K562 (cell line): ENCODE data around the gene CYTH1. TPM values are rescaled to one million over a fixed set of nuclear protein-coding genes. Genes with fewer than 3 reads are reported as not detected.

ENCODE experiments used
- ATAC-seq: fragments of 200-7000 bp; cut with Tn5 transposase; 3 replicates; pipeline ENCODE4 v1.9.1; 2020; ENCODE audit warnings: moderate library complexity
- BruUV-seq: library from RNA; stranded (reverse); fragments of 400-500 nt; replicated peaks from 2 replicates; lab custom pipeline; 2021; lab: Mats Ljungman, UMichigan
- CTCF ChIA-PET: fragments of 300-600 bp; formaldehyde crosslinking; extraction: SDS; loops from one replicate; lab custom pipeline; 2021; ENCODE audit warnings: low intra/inter-chr PET ratio; lab: Yijun Ruan, JAX
- POLR2A ChIA-PET: fragments of 300-600, 350-650 bp; sonication (Branson Sonifier 250); formaldehyde crosslinking; extraction: SDS; loops from one replicate; lab custom pipeline; 2021; ENCODE audit warnings: antibody characterized with exemption, inconsistent platforms; lab: Yijun Ruan, JAX
- DNase-seq, 4 experiments: peaks; one replicate each; pipeline versions ENCODE4 v3.0.0 to v3.0.0-alpha.2; 2011 to 2018; ENCODE audit warnings: low spot score in 3 of 4, mixed read lengths in 3 of 4; ENCODE audit errors: extremely low read depth in 1 of 4
- FAIRE-seq: peaks from 2 replicates; lab custom pipeline; 2011; peaks lifted over from hg19 to GRCh38; lab: Jason Lieb, UNC
- H2AFZ ChIP-seq: 2 replicates; pipeline ENCODE4 v1.6.0; 2011; ENCODE audit warnings: low read depth, low read length, control low read depth, inconsistent platforms
- H3K27ac ChIP-seq: fragments of 200-600 bp; 3 replicates; pipeline ENCODE4 v1.8.0; 2011; ENCODE audit warnings: low read depth, mild to moderate bottlenecking, control low read depth, inconsistent platforms, low read length, moderate library complexity, mixed read lengths; ENCODE audit errors: extremely low read depth
- H3K27me3 ChIP-seq, 2 experiments: fragments of 300-600 bp in 1 of 2; 2 replicates in 1 of 2; 3 replicates in 1 of 2; pipeline versions ENCODE4 v1.6.0 to v1.8.0; 2011; ENCODE audit warnings: inconsistent platforms in 2 of 2, low read length in 2 of 2, mild to moderate bottlenecking in 1 of 2, mixed read lengths in 1 of 2, moderate library complexity in 1 of 2; ENCODE audit not compliant: control insufficient read depth in 2 of 2, insufficient read depth in 2 of 2
- H3K36me3 ChIP-seq: fragments of 300-600 bp; 3 replicates; pipeline ENCODE4 v1.8.0; 2011; ENCODE audit warnings: mild to moderate bottlenecking, low read length, inconsistent platforms; ENCODE audit not compliant: control insufficient read depth, insufficient read depth
- H3K4me1 ChIP-seq, 2 experiments: fragments of 200-600 bp in 1 of 2; replicated peaks in 1 of 2; 2 replicates in 1 of 2; 3 replicates in 1 of 2; pipeline versions ENCODE4 v1.5.1 to v1.8.0; 2011; ENCODE audit warnings: inconsistent platforms in 2 of 2, low read length in 2 of 2, mild to moderate bottlenecking in 1 of 2, mixed read lengths in 1 of 2, moderate library complexity in 1 of 2; ENCODE audit not compliant: control insufficient read depth in 2 of 2, insufficient read depth in 2 of 2
- H3K4me2 ChIP-seq: 2 replicates; pipeline ENCODE4 v1.6.1; 2011; ENCODE audit warnings: low read length, control low read depth, inconsistent platforms, mixed read lengths; ENCODE audit not compliant: insufficient read depth
- H3K4me3 ChIP-seq: fragments of 200-600 bp; sonication (generic), shearing (Covaris generic); 2 replicates; pipeline ENCODE4 v1.5.1; 2016; ENCODE audit warnings: control low read depth, inconsistent platforms
- H3K79me2 ChIP-seq: fragments of 200-600 bp; 3 replicates; pipeline ENCODE4 v1.8.0; 2011; ENCODE audit warnings: low read length, inconsistent platforms; ENCODE audit not compliant: control insufficient read depth, insufficient read depth
- H3K9ac ChIP-seq, 2 experiments: 2 replicates each; pipeline versions ENCODE4 v1.6.0 to v1.6.1; 2011; ENCODE audit warnings: low read depth in 2 of 2, low read length in 2 of 2, control low read depth in 1 of 2, inconsistent platforms in 1 of 2, mild to moderate bottlenecking in 1 of 2, mixed read lengths in 1 of 2; ENCODE audit not compliant: insufficient read depth in 1 of 2
- H3K9me1 ChIP-seq: one replicate; pipeline ENCODE4 v1.6.0; 2011; ENCODE audit warnings: inconsistent platforms, mild to moderate bottlenecking, low read length, moderate library complexity; ENCODE audit not compliant: control insufficient read depth, insufficient read depth
- H3K9me3 ChIP-seq: replicated peaks from 2 replicates; pipeline ENCODE4 v1.5.1; 2011; ENCODE audit warnings: low read depth, low read length, inconsistent platforms; ENCODE audit not compliant: control insufficient read depth, insufficient read depth
- H4K20me1 ChIP-seq: replicated peaks from 2 replicates; pipeline ENCODE4 v1.6.1; 2011; ENCODE audit warnings: low read length, inconsistent platforms, mixed read lengths; ENCODE audit not compliant: control insufficient read depth, insufficient read depth
- C11orf30 ChIP-seq: fragments of 450-650 bp; IDR thresholded peaks from 2 replicates; pipeline ENCODE4 v1.6.1; 2016; ENCODE audit warnings: low read depth, mild to moderate bottlenecking
- CREM ChIP-seq: IDR thresholded peaks from 2 replicates; pipeline ENCODE4 v1.6.1; 2014; ENCODE audit warnings: antibody characterized with exemption, low read depth
- CSDE1 ChIP-seq, 2 experiments: fragments of 450-650 bp; IDR thresholded peaks; 2 replicates each; pipeline ENCODE4 v1.6.1; 2016; ENCODE audit warnings: mild to moderate bottlenecking in 1 of 2
- ESRRA ChIP-seq: fragments of 450-650 bp; IDR thresholded peaks from 2 replicates; pipeline ENCODE4 v1.6.1; 2014; ENCODE audit warnings: low read depth, mild to moderate bottlenecking, moderate library complexity, borderline replicate concordance
- ETV5 ChIP-seq: sonication (generic); formaldehyde crosslinking; IDR thresholded peaks from 2 replicates; pipeline ENCODE4 v1.4.0; 2020; ENCODE audit warnings: low read depth, mild to moderate bottlenecking, missing genetic modification reagents
- FOSL1 ChIP-seq: fragments of 200-800 bp; sonication (Bioruptor generic); conservative IDR thresholded peaks from 2 replicates; pipeline ENCODE4 v1.6.1; 2016; ENCODE audit warnings: missing genetic modification characterization, missing compliant biosample characterization
- NFRKB ChIP-seq: fragments of 450-650 bp; IDR thresholded peaks from 2 replicates; pipeline ENCODE4 v1.6.1; 2016; ENCODE audit warnings: low read depth
- NR2C2 ChIP-seq, 2 experiments: fragments of 200-800 bp in 1 of 2; sonication (Bioruptor generic) in 1 of 2; sonication (generic) in 1 of 2; formaldehyde crosslinking in 1 of 2; IDR thresholded peaks; 2 replicates each; pipeline versions ENCODE4 v1.6.1 to v1.8.0; 2016 to 2022; ENCODE audit warnings: mild to moderate bottlenecking in 1 of 2, missing compliant biosample characterization in 1 of 2, missing genetic modification characterization in 1 of 2, missing genetic modification reagents in 1 of 2
- SMAD4 ChIP-seq: fragments of 250-450 bp; sonication (Bioruptor Pico); conservative IDR thresholded peaks from 2 replicates; pipeline ENCODE4 v1.8.0; 2021; ENCODE audit warnings: inconsistent platforms, mild to moderate bottlenecking, moderate library complexity
- SREBF2 ChIP-seq: sonication (generic); formaldehyde crosslinking; IDR thresholded peaks from 2 replicates; pipeline ENCODE4 v1.4.0; 2020; ENCODE audit warnings: mild to moderate bottlenecking, missing genetic modification reagents
- SRSF7 ChIP-seq: fragments of 200-400 bp; formaldehyde crosslinking; optimal IDR thresholded peaks from 2 replicates; pipeline ENCODE3; 2017; ENCODE audit warnings: mild to moderate bottlenecking, low read depth, low read length
- STAT5A ChIP-seq: IDR thresholded peaks from 2 replicates; pipeline ENCODE4 v1.6.1; 2012; ENCODE audit warnings: low read length, inconsistent platforms, borderline replicate concordance
- ZNF316 ChIP-seq: fragments of 450-650 bp; IDR thresholded peaks from 2 replicates; pipeline ENCODE4 v1.6.1; 2016
- ZNF507 ChIP-seq: conservative IDR thresholded peaks from 2 replicates; pipeline ENCODE4 v1.6.1; 2017; ENCODE audit warnings: missing genetic modification characterization, missing compliant biosample characterization
- ZNF79 ChIP-seq: fragments of 250-450 bp; sonication (Bioruptor Pico); IDR thresholded peaks from 2 replicates; pipeline ENCODE4 v1.4.0; 2020; ENCODE audit warnings: low read depth, mild to moderate bottlenecking, moderate library complexity
- WGBS: fragments of 100-300 bp; shearing (Covaris generic); methylation state at CpG from one replicate; pipeline ENCODE4 v1.1.6; 2016; ENCODE audit warnings: low coverage, mixed read lengths; ENCODE audit not compliant: insufficient coverage; ENCODE audit errors: missing lambda C conversion rate; 5-methylcytosine and 5-hydroxymethylcytosine counted together
- in situ Hi-C: fragments of 300-500 bp; cut with MboI; formaldehyde crosslinking; loops from 4 replicates; pipeline ENCODE4 v1.15.0; 2018; ENCODE audit warnings: inconsistent platforms, mixed read lengths
- intact Hi-C: fragments of 100-400 bp; cut with micrococcal nuclease; formaldehyde crosslinking; loops from 2 replicates; pipeline ENCODE4 v1.14.2; 2022
- polyA plus RNA-seq, 8 experiments: library from polyadenylated mRNA; depleted of rRNA in 4 of 8; stranded (reverse) in 5 of 8; unstranded in 3 of 8; fragments of >200 nt; fragmentation: Nextera tagmentation in 2 of 8; fragmentation: Illumina TruSeq in 1 of 8; extraction: Ambion mirVana in 2 of 8; extraction: Trizol in 1 of 8; gene quantifications; 2 replicates each; pipeline versions ENCODE4 v1.2.1 to v1.2.3, GENCODE V29; 2011 to 2014; ENCODE audit warnings: inconsistent platforms in 1 of 8, missing spikeins in 1 of 8
- total RNA-seq, 7 experiments: library from RNA; depleted of rRNA in 6 of 7; stranded (reverse); fragments of >200 nt in 6 of 7; fragmentation: Illumina TruSeq in 2 of 7; extraction: Trizol in 2 of 7; gene quantifications; 2 replicates each; pipeline versions ENCODE4 v1.2.1 to v1.2.3, GENCODE V29; 2011 to 2021; ENCODE audit warnings: low replicate concordance in 1 of 7
- TF ChIP-seq, protein P1 (sequence below): fragments of 200-800 bp; sonication (Bioruptor generic); IDR thresholded peaks from 2 replicates; pipeline ENCODE4 v1.6.1; 2017; ENCODE audit warnings: missing genetic modification characterization, missing compliant biosample characterization
- TF ChIP-seq, protein P2 (sequence below): fragments of 450-650 bp; IDR thresholded peaks from 2 replicates; pipeline ENCODE4 v1.6.1; 2017; ENCODE audit warnings: antibody characterized with exemption

CYTH1 gene
- total and polyA plus RNA-seq, 9 of the 15 experiments (the other 6 are each of a cell fraction or from before 2014, with no cell fraction given): 0.52 to 27.7 (median 16.8) TPM

DNA sequence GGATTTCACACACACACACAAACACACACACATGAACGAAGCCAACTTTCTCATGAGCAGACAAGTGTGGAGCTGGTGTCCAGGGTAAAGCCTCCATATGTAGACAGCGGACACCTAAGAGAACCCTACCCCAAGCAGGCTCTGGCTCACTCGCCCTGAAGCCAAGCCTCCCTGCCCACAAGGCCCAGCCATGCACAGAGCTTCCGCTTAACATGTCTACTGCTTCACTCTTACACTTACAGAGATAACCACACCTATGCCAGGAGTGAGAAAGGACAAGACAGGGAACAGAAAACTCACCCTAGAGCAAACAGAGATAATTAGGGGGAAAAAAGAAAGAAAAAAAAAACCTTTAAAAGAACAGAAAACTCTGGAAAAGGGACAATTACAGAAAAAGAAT lies 67.5 kb downstream of the CYTH1 start:
- ATAC-seq: no peak
- WGBS: 73% methylated on average over 4 of the region's 4 CpGs
- ChIA-PET POLR2A (interaction anchor here (1.6 kb wide), 1 partner anchor 9 kb away, joined by 3 read pairs; no protein-coding TSS in a partner anchor), CTCF (no interaction called here)
- H3K4me1 ChIP-seq: peaks cover 8 to 10% of the 10 kb centered on the region in 2 experiments
- H3K9me3 ChIP-seq: no peaks in the 10 kb centered on the region
- H3K4me3 ChIP-seq: no peak overlapping the region
- TF ChIP-seq CREM (no peak), ZNF507 (tag) (no peak), ZNF79 (no peak), ZNF316 (no peak), FOSL1 (no peak), STAT5A (no peak), SRSF7 (no peak), NFRKB (no peak), NR2C2 (CRISPR knock-in tag; IDR thresholded peaks at IDR 0.05) (no peak), NR2C2 (tag; IDR thresholded peaks at IDR 0.05) (no peak), C11orf30 (no peak), SMAD4 (CRISPR knock-in tag) (no peak), ETV5 (no peak), SREBF2 (no peak), ESRRA (no peak), CSDE1 (IDR thresholded peaks at IDR 0.05) (no peak)
- TF ChIP-seq, protein P1, sequence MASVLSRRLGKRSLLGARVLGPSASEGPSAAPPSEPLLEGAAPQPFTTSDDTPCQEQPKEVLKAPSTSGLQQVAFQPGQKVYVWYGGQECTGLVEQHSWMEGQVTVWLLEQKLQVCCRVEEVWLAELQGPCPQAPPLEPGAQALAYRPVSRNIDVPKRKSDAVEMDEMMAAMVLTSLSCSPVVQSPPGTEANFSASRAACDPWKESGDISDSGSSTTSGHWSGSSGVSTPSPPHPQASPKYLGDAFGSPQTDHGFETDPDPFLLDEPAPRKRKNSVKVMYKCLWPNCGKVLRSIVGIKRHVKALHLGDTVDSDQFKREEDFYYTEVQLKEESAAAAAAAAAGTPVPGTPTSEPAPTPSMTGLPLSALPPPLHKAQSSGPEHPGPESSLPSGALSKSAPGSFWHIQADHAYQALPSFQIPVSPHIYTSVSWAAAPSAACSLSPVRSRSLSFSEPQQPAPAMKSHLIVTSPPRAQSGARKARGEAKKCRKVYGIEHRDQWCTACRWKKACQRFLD: no peak
- TF ChIP-seq, protein P2, sequence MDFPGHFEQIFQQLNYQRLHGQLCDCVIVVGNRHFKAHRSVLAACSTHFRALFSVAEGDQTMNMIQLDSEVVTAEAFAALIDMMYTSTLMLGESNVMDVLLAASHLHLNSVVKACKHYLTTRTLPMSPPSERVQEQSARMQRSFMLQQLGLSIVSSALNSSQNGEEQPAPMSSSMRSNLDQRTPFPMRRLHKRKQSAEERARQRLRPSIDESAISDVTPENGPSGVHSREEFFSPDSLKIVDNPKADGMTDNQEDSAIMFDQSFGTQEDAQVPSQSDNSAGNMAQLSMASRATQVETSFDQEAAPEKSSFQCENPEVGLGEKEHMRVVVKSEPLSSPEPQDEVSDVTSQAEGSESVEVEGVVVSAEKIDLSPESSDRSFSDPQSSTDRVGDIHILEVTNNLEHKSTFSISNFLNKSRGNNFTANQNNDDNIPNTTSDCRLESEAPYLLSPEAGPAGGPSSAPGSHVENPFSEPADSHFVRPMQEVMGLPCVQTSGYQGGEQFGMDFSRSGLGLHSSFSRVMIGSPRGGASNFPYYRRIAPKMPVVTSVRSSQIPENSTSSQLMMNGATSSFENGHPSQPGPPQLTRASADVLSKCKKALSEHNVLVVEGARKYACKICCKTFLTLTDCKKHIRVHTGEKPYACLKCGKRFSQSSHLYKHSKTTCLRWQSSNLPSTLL: no peak
- H3K79me2 ChIP-seq: peaks cover 36% of the 10 kb centered on the region
- no peak overlapping the region for H3K27ac ChIP-seq
- BruUV-seq: no TSS peak
- no peaks in the 10 kb centered on the region for H3K27me3 ChIP-seq
- peaks cover 54% of the 10 kb centered on the region for H4K20me1 ChIP-seq
- intact Hi-C loops (no loop called here), in situ Hi-C loops (no loop called here)
- H3K4me2 ChIP-seq: no peak overlapping the region
- no peaks in the 10 kb centered on the region for H3K36me3 ChIP-seq
- H3K9ac ChIP-seq: no peak overlapping the region
- no peaks in the 10 kb centered on the region for H3K9me1 ChIP-seq
- no peak overlapping the region for H2AFZ ChIP-seq
- no peak for FAIRE-seq
- DNase-seq: no peak
